ENCODE results near the gene CERS6.

DNA sequence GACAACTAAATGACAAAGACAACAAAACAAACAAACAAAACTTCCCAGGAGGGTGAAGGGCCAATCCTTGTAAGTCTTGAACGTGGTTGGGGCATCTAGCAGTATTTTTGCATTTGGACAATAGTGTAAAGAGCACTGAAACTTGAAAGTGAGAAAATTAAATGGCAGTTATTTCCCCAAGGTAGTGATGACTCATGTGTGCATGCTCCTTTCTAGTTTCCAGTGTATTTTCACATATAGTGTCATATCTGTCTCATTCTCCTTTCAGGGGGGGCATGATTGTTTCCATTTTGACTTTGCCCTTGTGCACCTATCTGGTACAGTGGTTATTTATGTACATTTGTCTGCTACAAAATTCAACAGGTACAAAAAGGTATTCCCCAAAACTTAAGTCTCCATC lies 39.5 kb downstream of the CERS6 start:
- TF ChIP-seq CTCF (optimal IDR thresholded peaks at IDR 0.05 in 1 of 3, IDR thresholded peaks at IDR 0.05 in 1 of 3, conservative IDR thresholded peaks at IDR 0.05 in 1 of 3; ENCODE audit: extremely low read depth in 1 of 3, insufficient read depth in 2 of 3, low read length in 3 of 3) (no peak), EZH2 (IDR thresholded peaks at IDR 0.05; ENCODE audit: low read length) (no peak)
